Activated naive CD4-positive, alpha-beta T cell treated with Interleukin-2 at 50 U/mL for 16 hours (primary cell): ENCODE data around the gene LDLRAD4.
"Not testable (repeated sequence)": the region's sequence is repeated elsewhere in the genome, so short reads cannot be mapped to it uniquely, and the experiment has no call there.

ENCODE experiments used
- DNase-seq: peaks from one replicate; pipeline ENCODE4 v3.0.0-alpha.2; 2020

Gene LDLRAD4

GRCh38 chr18:13313006-13313686 lies 94.6 kb downstream of the LDLRAD4 start:
- DNase-seq = no peak

GRCh38 chr18:13315000-13315399 lies 96.4 kb downstream of the LDLRAD4 start:
- DNase-seq = no peak

- DNase-seq = no peak
Measured at GRCh38 chr18:13316063-13316462, 97.5 kb downstream of the LDLRAD4 start.

GRCh38 chr18:13317801-13318200 lies 99.2 kb downstream of the LDLRAD4 start:
- no peak for DNase-seq

- no peak for DNase-seq
Measured at GRCh38 chr18:13318731-13319501, 100.4 kb downstream of the LDLRAD4 start.

- no peak for DNase-seq
Measured at GRCh38 chr18:13319629-13320028, 101.1 kb downstream of the LDLRAD4 start.

- no peak for DNase-seq
Measured at GRCh38 chr18:13320096-13320495, 101.5 kb downstream of the LDLRAD4 start.

- no peak for DNase-seq
Measured at GRCh38 chr18:13320891-13321425, 102.4 kb downstream of the LDLRAD4 start.

GRCh38 chr18:13321923-13322322 lies 103.4 kb downstream of the LDLRAD4 start:
- DNase-seq = no peak

- no peak for DNase-seq
Measured at GRCh38 chr18:13323186-13323585, 104.6 kb downstream of the LDLRAD4 start.

GRCh38 chr18:13324880-13325279 lies 106.3 kb downstream of the LDLRAD4 start:
- DNase-seq = no peak

- DNase-seq = no peak
Measured at GRCh38 chr18:13328213-13328612, 109.7 kb downstream of the LDLRAD4 start.

- DNase-seq = no peak
Measured at GRCh38 chr18:13330996-13331395, 112.4 kb downstream of the LDLRAD4 start.

- DNase-seq = no peak
Measured at GRCh38 chr18:13331846-13332245, 113.3 kb downstream of the LDLRAD4 start.

- DNase-seq = no peak
Measured at GRCh38 chr18:13332874-13333273, 114.3 kb downstream of the LDLRAD4 start.

- DNase-seq = no peak
Measured at GRCh38 chr18:13335903-13336302, 117.3 kb downstream of the LDLRAD4 start.

- no peak for DNase-seq
Measured at GRCh38 chr18:13336841-13337240, 118.3 kb downstream of the LDLRAD4 start.

- DNase-seq = no peak
Measured at GRCh38 chr18:13337369-13337768, 118.8 kb downstream of the LDLRAD4 start.

- no peak for DNase-seq
Measured at GRCh38 chr18:13338318-13338717, 119.8 kb downstream of the LDLRAD4 start.

GRCh38 chr18:13339653-13340052 lies 121.1 kb downstream of the LDLRAD4 start:
- no peak for DNase-seq

GRCh38 chr18:13346449-13346848 lies 127.9 kb downstream of the LDLRAD4 start:
- not testable (repeated sequence) for DNase-seq

GRCh38 chr18:13353084-13353823 lies 134.7 kb downstream of the LDLRAD4 start:
- no peak for DNase-seq

- DNase-seq = no peak
Measured at GRCh38 chr18:13354402-13354801, 135.8 kb downstream of the LDLRAD4 start.
